Panc1 (cell line): Measurements from ENCODE around the gene PYHIN1.
"Not testable (repeated sequence)": the region's sequence is repeated elsewhere in the genome, so short reads cannot be mapped to it uniquely, and the experiment has no call there.

Experiments
- POLR2AphosphoS5 ChIP-seq: IDR thresholded peaks from 2 replicates; pipeline ENCODE4 v1.6.1; 2012; ENCODE audit warnings: mild to moderate bottlenecking, low read depth, low read length, moderate library complexity
- SIN3A ChIP-seq: IDR thresholded peaks from 2 replicates; pipeline ENCODE4 v1.6.1; 2012; ENCODE audit warnings: low read depth, mild to moderate bottlenecking, low read length, moderate library complexity, borderline replicate concordance; ENCODE audit not compliant: insufficient read depth
- TF ChIP-seq, protein P1 (sequence below): fragments of 450-650 bp; IDR thresholded peaks from 2 replicates; pipeline ENCODE4 v1.5.1; 2017; ENCODE audit warnings: mild to moderate bottlenecking

DNA sequence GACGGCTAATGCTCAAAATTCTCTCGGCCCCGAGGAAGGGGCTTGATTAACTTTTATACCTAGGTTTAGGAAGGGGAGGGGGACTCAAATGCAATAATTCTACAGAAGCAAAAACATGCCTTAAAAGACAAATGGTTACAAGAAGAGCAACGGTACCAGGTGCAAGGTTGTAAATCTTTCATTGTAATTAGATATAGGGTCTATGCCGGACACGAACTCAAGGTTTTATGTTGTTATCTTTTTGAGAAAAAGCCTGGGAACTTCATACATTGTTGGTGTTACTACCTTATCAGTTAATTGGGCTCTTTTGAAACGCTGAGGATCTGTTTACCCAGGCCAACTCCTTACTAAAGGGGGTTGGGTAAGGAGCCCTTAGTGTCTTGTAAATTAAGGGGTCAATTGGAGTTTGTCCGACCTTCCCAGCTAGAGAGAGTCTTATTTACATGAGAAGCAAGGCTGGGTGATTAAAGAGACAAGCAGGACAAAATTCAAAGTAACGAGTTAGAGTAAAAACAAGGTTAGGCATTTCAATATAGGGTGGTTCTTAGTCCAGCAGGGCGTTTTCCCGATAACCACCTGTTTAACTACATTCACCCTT, 75.0 kb downstream of the PYHIN1 start:
- TF ChIP-seq, protein P1, sequence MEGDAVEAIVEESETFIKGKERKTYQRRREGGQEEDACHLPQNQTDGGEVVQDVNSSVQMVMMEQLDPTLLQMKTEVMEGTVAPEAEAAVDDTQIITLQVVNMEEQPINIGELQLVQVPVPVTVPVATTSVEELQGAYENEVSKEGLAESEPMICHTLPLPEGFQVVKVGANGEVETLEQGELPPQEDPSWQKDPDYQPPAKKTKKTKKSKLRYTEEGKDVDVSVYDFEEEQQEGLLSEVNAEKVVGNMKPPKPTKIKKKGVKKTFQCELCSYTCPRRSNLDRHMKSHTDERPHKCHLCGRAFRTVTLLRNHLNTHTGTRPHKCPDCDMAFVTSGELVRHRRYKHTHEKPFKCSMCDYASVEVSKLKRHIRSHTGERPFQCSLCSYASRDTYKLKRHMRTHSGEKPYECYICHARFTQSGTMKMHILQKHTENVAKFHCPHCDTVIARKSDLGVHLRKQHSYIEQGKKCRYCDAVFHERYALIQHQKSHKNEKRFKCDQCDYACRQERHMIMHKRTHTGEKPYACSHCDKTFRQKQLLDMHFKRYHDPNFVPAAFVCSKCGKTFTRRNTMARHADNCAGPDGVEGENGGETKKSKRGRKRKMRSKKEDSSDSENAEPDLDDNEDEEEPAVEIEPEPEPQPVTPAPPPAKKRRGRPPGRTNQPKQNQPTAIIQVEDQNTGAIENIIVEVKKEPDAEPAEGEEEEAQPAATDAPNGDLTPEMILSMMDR = not testable (repeated sequence)
- not testable (repeated sequence) for TF ChIP-seq POLR2AphosphoS5, SIN3A
